HepG2 (cell line): Measurements from ENCODE around the gene ERBB3. TPM values are rescaled to one million over a fixed set of nuclear protein-coding genes. Genes with fewer than 3 reads are reported as not detected.

Source experiments
- AGO2 ChIP-seq: fragments of 200-400 bp; formaldehyde crosslinking; optimal IDR thresholded peaks from 2 replicates; pipeline ENCODE3; 2017; ENCODE audit warnings: mild to moderate bottlenecking, low read depth, low read length, moderate library complexity
- BCLAF1 ChIP-seq: fragments of 450-650 bp; IDR thresholded peaks from 2 replicates; pipeline ENCODE4 v1.6.1; 2017; ENCODE audit warnings: mild to moderate bottlenecking
- IRF1 ChIP-seq: sonication (generic); formaldehyde crosslinking; IDR thresholded peaks from 2 replicates; pipeline ENCODE4 v1.4.0; 2020; ENCODE audit warnings: low read depth, mild to moderate bottlenecking, missing genetic modification reagents
- MTF1 ChIP-seq: sonication (generic); formaldehyde crosslinking; IDR thresholded peaks from 2 replicates; pipeline ENCODE4 v1.5.0; 2020; ENCODE audit warnings: missing genetic modification reagents
- NR2F6 ChIP-seq, 2 experiments: IDR thresholded peaks; 2 replicates each; pipeline ENCODE4 v1.6.1; 2016; ENCODE audit warnings: antibody characterized with exemption in 1 of 2, mild to moderate bottlenecking in 1 of 2
- POGZ ChIP-seq: sonication (generic); formaldehyde crosslinking; IDR thresholded peaks from 2 replicates; pipeline ENCODE4 v1.4.0; 2020; ENCODE audit warnings: mild to moderate bottlenecking, missing genetic modification reagents
- REPIN1 ChIP-seq: sonication (generic); formaldehyde crosslinking; IDR thresholded peaks from 2 replicates; pipeline ENCODE4 v1.8.0; 2022; ENCODE audit warnings: missing genetic modification reagents, low read depth, mild to moderate bottlenecking, borderline replicate concordance
- SALL1 ChIP-seq: sonication (generic); formaldehyde crosslinking; IDR thresholded peaks from 2 replicates; pipeline ENCODE4 v1.8.0; 2022; ENCODE audit warnings: mild to moderate bottlenecking, missing genetic modification reagents
- SSRP1 ChIP-seq: IDR thresholded peaks from 2 replicates; pipeline ENCODE4 v1.6.1; 2016; ENCODE audit warnings: control low read depth
- TBP ChIP-seq: sonication (generic); formaldehyde crosslinking; IDR thresholded peaks from 2 replicates; pipeline ENCODE4 v1.5.0; 2020; ENCODE audit warnings: missing genetic modification reagents
- TBX3 ChIP-seq: fragments of 450-650 bp; IDR thresholded peaks from 2 replicates; pipeline ENCODE4 v1.6.1; 2017; ENCODE audit warnings: antibody characterized with exemption, mild to moderate bottlenecking, inconsistent platforms, borderline replicate concordance
- ZEB1 ChIP-seq: IDR thresholded peaks from 2 replicates; pipeline ENCODE4 v1.6.1; 2012; ENCODE audit warnings: mild to moderate bottlenecking, low read depth, inconsistent platforms; ENCODE audit not compliant: insufficient replicate concordance
- ZNF564 ChIP-seq: sonication (generic); formaldehyde crosslinking; IDR thresholded peaks from 2 replicates; pipeline ENCODE4 v1.8.1; 2023; ENCODE audit warnings: mild to moderate bottlenecking, missing genetic modification reagents
- ZSCAN30 ChIP-seq: sonication (generic); formaldehyde crosslinking; IDR thresholded peaks from 2 replicates; pipeline ENCODE4 v1.5.0; 2020; ENCODE audit warnings: mild to moderate bottlenecking, missing genetic modification reagents
- polyA plus RNA-seq, 8 experiments: library from polyadenylated mRNA; depleted of rRNA in 3 of 8; stranded (reverse) in 7 of 8; unstranded in 1 of 8; fragments of >200 nt; fragmentation: Illumina TruSeq in 4 of 8; extraction: Trizol in 4 of 8; gene quantifications; 2 replicates each; pipeline versions ENCODE4 v1.2.1 to v1.2.3, GENCODE V29; 2011 to 2016; ENCODE audit warnings: low read depth in 4 of 8, missing spikeins in 1 of 8, mixed read lengths in 1 of 8; ENCODE audit not compliant: insufficient read depth in 1 of 8
- total RNA-seq, 5 experiments: library from RNA; depleted of rRNA; stranded (reverse); fragments of >200 nt; fragmentation: Illumina TruSeq; extraction: Trizol; gene quantifications; 2 replicates each; pipeline ENCODE4 v1.2.3, GENCODE V29; 2016; ENCODE audit warnings: low read depth in 1 of 5
- TF ChIP-seq, protein P1 (sequence below): sonication (generic); formaldehyde crosslinking; IDR thresholded peaks from 2 replicates; pipeline ENCODE4 v1.4.0; 2020; ENCODE audit warnings: mild to moderate bottlenecking, missing genetic modification reagents
- TF ChIP-seq, protein P2 (sequence below): sonication (generic); formaldehyde crosslinking; IDR thresholded peaks from 2 replicates; pipeline ENCODE4 v1.4.0; 2020; ENCODE audit warnings: mild to moderate bottlenecking, missing genetic modification reagents, borderline replicate concordance
- TF ChIP-seq, protein P3 (sequence below): sonication (generic); formaldehyde crosslinking; IDR thresholded peaks from 2 replicates; pipeline ENCODE4 v1.8.0; 2022; ENCODE audit warnings: missing genetic modification reagents, mild to moderate bottlenecking, borderline replicate concordance
- TF ChIP-seq, protein P4 (sequence below): sonication (generic); formaldehyde crosslinking; IDR thresholded peaks from 2 replicates; pipeline ENCODE4 v1.4.0; 2020; ENCODE audit warnings: missing genetic modification reagents

The ERBB3 gene
- total and polyA plus RNA-seq, 2 of the 13 experiments (the other 11 are each of a cell fraction or from before 2014, with no cell fraction given) = 93.6 to 358 TPM

GRCh38 chr12:56079723-56080555 is at the start of gene ERBB3 (continued):
- peak; percentile 80 for TF ChIP-seq ZNF564
- TF ChIP-seq BCLAF1 = no peak
- no peak for TF ChIP-seq TBX3
- TF ChIP-seq SALL1 (CRISPR knock-in tag) = peak; percentile 72
- TF ChIP-seq, protein P1, sequence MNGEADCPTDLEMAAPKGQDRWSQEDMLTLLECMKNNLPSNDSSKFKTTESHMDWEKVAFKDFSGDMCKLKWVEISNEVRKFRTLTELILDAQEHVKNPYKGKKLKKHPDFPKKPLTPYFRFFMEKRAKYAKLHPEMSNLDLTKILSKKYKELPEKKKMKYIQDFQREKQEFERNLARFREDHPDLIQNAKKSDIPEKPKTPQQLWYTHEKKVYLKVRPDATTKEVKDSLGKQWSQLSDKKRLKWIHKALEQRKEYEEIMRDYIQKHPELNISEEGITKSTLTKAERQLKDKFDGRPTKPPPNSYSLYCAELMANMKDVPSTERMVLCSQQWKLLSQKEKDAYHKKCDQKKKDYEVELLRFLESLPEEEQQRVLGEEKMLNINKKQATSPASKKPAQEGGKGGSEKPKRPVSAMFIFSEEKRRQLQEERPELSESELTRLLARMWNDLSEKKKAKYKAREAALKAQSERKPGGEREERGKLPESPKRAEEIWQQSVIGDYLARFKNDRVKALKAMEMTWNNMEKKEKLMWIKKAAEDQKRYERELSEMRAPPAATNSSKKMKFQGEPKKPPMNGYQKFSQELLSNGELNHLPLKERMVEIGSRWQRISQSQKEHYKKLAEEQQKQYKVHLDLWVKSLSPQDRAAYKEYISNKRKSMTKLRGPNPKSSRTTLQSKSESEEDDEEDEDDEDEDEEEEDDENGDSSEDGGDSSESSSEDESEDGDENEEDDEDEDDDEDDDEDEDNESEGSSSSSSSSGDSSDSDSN (CRISPR knock-in tag) = peak; percentile 85
- peak; percentile 64; the same call in 1 of the 2 replicates for TF ChIP-seq REPIN1 (CRISPR knock-in tag)
- no peak; the same call in 1 of the 2 replicates for TF ChIP-seq POGZ (CRISPR knock-in tag)
- TF ChIP-seq, protein P2, sequence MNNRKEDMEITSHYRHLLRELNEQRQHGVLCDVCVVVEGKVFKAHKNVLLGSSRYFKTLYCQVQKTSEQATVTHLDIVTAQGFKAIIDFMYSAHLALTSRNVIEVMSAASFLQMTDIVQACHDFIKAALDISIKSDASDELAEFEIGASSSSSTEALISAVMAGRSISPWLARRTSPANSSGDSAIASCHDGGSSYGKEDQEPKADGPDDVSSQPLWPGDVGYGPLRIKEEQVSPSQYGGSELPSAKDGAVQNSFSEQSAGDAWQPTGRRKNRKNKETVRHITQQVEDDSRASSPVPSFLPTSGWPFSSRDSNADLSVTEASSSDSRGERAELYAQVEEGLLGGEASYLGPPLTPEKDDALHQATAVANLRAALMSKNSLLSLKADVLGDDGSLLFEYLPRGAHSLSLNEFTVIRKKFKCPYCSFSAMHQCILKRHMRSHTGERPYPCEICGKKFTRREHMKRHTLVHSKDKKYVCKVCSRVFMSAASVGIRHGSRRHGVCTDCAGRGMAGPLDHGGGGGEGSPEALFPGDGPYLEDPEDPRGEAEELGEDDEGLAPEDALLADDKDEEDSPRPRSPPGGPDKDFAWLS (CRISPR knock-in tag) = no peak
- TF ChIP-seq MTF1 = peak; percentile 33; the same call in 1 of the 2 replicates
- TF ChIP-seq AGO2 = peak; percentile 98
- TF ChIP-seq ZSCAN30 (CRISPR knock-in tag) = 0 out of 2 replicates have a peak, but pooled peaks have one; percentile 48
- TF ChIP-seq ZEB1 = peak; percentile 70
- no peak for TF ChIP-seq TBP (CRISPR knock-in tag)
- TF ChIP-seq NR2F6 (IDR thresholded peaks at IDR 0.05) = no peak
- TF ChIP-seq NR2F6 (CRISPR knock-in tag; IDR thresholded peaks at IDR 0.05) = no peak; the same call in 1 of the 2 replicates
- TF ChIP-seq, protein P3, sequence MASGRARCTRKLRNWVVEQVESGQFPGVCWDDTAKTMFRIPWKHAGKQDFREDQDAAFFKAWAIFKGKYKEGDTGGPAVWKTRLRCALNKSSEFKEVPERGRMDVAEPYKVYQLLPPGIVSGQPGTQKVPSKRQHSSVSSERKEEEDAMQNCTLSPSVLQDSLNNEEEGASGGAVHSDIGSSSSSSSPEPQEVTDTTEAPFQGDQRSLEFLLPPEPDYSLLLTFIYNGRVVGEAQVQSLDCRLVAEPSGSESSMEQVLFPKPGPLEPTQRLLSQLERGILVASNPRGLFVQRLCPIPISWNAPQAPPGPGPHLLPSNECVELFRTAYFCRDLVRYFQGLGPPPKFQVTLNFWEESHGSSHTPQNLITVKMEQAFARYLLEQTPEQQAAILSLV (CRISPR knock-in tag) = no peak; the same call in 1 of the 2 replicates
- peak; percentile 86; the same call in 1 of the 2 replicates for TF ChIP-seq SSRP1 (CRISPR knock-in tag)
- TF ChIP-seq, protein P4, sequence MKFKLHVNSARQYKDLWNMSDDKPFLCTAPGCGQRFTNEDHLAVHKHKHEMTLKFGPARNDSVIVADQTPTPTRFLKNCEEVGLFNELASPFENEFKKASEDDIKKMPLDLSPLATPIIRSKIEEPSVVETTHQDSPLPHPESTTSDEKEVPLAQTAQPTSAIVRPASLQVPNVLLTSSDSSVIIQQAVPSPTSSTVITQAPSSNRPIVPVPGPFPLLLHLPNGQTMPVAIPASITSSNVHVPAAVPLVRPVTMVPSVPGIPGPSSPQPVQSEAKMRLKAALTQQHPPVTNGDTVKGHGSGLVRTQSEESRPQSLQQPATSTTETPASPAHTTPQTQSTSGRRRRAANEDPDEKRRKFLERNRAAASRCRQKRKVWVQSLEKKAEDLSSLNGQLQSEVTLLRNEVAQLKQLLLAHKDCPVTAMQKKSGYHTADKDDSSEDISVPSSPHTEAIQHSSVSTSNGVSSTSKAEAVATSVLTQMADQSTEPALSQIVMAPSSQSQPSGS (CRISPR knock-in tag) = no peak
- TF ChIP-seq IRF1 (CRISPR knock-in tag) = no peak
